ENCODE results near the gene FNIP2. TPM values are rescaled to one million over a fixed set of nuclear protein-coding genes. Genes with fewer than 3 reads are reported as not detected.

The FNIP2 gene
- total and polyA plus RNA-seq, 9 of the 15 experiments (the other 6 are each of a cell fraction or from before 2014, with no cell fraction given), result 1.7 to 15.5 (median 8.3) TPM

DNA sequence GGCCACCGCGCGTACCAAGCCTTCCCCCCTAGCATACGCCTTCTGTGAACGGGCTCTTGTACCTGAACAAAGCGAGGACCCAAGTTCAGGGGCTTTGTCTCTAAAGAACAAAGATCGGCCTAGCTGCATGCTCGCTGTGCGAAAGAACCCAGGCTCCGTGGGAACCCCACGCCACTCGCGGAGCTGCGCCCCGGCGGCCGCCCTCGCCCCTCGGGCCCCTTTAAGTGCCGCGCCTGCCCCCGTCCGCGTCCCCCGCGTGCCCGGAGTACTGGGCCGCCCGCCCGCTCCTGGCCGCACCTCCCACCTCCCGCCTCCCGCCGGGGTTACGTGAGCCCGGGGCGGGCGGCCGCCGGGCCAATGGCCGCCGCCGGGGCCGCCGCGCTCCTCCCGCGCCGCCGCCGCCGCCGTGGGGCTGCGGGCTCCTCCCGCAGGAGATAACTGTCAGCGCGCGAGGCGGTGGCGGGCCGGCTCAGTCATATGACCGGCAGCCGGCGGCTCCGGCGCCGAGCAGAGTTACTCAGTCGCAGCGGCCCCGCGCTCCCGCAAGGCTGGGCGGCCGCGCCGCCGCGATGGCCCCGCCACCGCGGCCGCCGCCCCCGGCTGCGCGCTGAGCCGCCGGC lies at the start of gene FNIP2 (continued):
- TF ChIP-seq ZNF140 (CRISPR knock-in tag; IDR thresholded peaks at IDR 0.05) (no peak), SRSF3 (IDR thresholded peaks at IDR 0.05; ENCODE audit: insufficient read depth, low read length) (no peak), MEF2A (IDR thresholded peaks at IDR 0.05; ENCODE audit: control insufficient read depth, low read depth, low read length) (no peak), ZNF644 (tag; IDR thresholded peaks at IDR 0.05; ENCODE audit: low read depth) (no peak), FOXM1 (IDR thresholded peaks at IDR 0.05; ENCODE audit: low read depth) (no peak), FOXM1 (CRISPR knock-in tag; IDR thresholded peaks at IDR 0.05; ENCODE audit: low read depth) (no peak), SUPT5H (IDR thresholded peaks at IDR 0.05) (peak; percentile 51; the same call in 1 of the 2 replicates), MCM3 (IDR thresholded peaks at IDR 0.05) (no peak), POLR2G (IDR thresholded peaks at IDR 0.05; ENCODE audit: low read depth, low read length) (peak; percentile 88), XRCC5 (IDR thresholded peaks at IDR 0.05; ENCODE audit: low read depth, low read length) (no peak), NELFE (IDR thresholded peaks at IDR 0.05; ENCODE audit: insufficient read depth, insufficient read length) (no peak), ETV5 (CRISPR knock-in tag; IDR thresholded peaks at IDR 0.05; ENCODE audit: low read depth) (no peak), MTA1 (IDR thresholded peaks at IDR 0.05; ENCODE audit: borderline replicate concordance) (no peak), PHF8 (IDR thresholded peaks at IDR 0.05; ENCODE audit: borderline replicate concordance, low read length) (peak; percentile 75; the same call in 1 of the 2 replicates), NR1H2 (CRISPR knock-in tag; IDR thresholded peaks at IDR 0.05) (no peak), ZBTB1 (CRISPR knock-in tag; IDR thresholded peaks at IDR 0.05; ENCODE audit: borderline replicate concordance, low read depth) (peak; percentile 74; the same call in 1 of the 2 replicates), SRSF7 (optimal IDR thresholded peaks at IDR 0.05; ENCODE audit: low read depth, low read length) (no peak), POU5F1 (IDR thresholded peaks at IDR 0.05; ENCODE audit: borderline replicate concordance, low read depth, low read length, partially characterized antibody) (no peak), PYGO2 (tag; IDR thresholded peaks at IDR 0.05) (no peak), ZBTB8A (IDR thresholded peaks at IDR 0.05; ENCODE audit: partially characterized antibody) (no peak), ZNF263 (CRISPR knock-in tag; IDR thresholded peaks at IDR 0.05; ENCODE audit: borderline replicate concordance) (no peak)
- TF ChIP-seq, protein P1, sequence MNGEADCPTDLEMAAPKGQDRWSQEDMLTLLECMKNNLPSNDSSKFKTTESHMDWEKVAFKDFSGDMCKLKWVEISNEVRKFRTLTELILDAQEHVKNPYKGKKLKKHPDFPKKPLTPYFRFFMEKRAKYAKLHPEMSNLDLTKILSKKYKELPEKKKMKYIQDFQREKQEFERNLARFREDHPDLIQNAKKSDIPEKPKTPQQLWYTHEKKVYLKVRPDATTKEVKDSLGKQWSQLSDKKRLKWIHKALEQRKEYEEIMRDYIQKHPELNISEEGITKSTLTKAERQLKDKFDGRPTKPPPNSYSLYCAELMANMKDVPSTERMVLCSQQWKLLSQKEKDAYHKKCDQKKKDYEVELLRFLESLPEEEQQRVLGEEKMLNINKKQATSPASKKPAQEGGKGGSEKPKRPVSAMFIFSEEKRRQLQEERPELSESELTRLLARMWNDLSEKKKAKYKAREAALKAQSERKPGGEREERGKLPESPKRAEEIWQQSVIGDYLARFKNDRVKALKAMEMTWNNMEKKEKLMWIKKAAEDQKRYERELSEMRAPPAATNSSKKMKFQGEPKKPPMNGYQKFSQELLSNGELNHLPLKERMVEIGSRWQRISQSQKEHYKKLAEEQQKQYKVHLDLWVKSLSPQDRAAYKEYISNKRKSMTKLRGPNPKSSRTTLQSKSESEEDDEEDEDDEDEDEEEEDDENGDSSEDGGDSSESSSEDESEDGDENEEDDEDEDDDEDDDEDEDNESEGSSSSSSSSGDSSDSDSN (IDR thresholded peaks at IDR 0.05; ENCODE audit: borderline replicate concordance in 1 of 2, low read depth in 2 of 2, low read length in 2 of 2), result peak; percentile 63 to 75; a peak in 2 of 4 replicates
- TF ChIP-seq, protein P2, sequence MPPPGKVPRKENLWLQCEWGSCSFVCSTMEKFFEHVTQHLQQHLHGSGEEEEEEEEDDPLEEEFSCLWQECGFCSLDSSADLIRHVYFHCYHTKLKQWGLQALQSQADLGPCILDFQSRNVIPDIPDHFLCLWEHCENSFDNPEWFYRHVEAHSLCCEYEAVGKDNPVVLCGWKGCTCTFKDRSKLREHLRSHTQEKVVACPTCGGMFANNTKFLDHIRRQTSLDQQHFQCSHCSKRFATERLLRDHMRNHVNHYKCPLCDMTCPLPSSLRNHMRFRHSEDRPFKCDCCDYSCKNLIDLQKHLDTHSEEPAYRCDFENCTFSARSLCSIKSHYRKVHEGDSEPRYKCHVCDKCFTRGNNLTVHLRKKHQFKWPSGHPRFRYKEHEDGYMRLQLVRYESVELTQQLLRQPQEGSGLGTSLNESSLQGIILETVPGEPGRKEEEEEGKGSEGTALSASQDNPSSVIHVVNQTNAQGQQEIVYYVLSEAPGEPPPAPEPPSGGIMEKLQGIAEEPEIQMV (tag; conservative IDR thresholded peaks at IDR 0.05; ENCODE audit: low read depth), result no peak
- TF ChIP-seq, protein P3, sequence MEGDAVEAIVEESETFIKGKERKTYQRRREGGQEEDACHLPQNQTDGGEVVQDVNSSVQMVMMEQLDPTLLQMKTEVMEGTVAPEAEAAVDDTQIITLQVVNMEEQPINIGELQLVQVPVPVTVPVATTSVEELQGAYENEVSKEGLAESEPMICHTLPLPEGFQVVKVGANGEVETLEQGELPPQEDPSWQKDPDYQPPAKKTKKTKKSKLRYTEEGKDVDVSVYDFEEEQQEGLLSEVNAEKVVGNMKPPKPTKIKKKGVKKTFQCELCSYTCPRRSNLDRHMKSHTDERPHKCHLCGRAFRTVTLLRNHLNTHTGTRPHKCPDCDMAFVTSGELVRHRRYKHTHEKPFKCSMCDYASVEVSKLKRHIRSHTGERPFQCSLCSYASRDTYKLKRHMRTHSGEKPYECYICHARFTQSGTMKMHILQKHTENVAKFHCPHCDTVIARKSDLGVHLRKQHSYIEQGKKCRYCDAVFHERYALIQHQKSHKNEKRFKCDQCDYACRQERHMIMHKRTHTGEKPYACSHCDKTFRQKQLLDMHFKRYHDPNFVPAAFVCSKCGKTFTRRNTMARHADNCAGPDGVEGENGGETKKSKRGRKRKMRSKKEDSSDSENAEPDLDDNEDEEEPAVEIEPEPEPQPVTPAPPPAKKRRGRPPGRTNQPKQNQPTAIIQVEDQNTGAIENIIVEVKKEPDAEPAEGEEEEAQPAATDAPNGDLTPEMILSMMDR (IDR thresholded peaks at IDR 0.05 in 2 of 3, conservative IDR thresholded peaks at IDR 0.05 in 1 of 3; ENCODE audit: insufficient read depth in 2 of 3, low read depth in 1 of 3, low read length in 3 of 3), result no peak

Data from K562 (cell line).